ACC112 (cell line): Measurements from ENCODE around the gene CENPS.
"Not testable (repeated sequence)": the region's sequence is repeated elsewhere in the genome, so short reads cannot be mapped to it uniquely, and the experiment has no call there.

Experiments used
- H2AFZ ChIP-seq: fragments of 200-600 bp; sonication (generic); one replicate; pipeline ENCODE4 v1.6.0; 2017; ENCODE audit warnings: antibody characterized with exemption, low read length; ENCODE audit not compliant: unreplicated experiment
- H3K27ac ChIP-seq: fragments of 200-600 bp; sonication (generic); 2 replicates; pipeline ENCODE4 v1.5.1; 2014; ENCODE audit warnings: low read depth, mild to moderate bottlenecking, antibody characterized with exemption, low read length, moderate library complexity
- H3K27me3 ChIP-seq: fragments of 200-600 bp; sonication (generic); 2 replicates; pipeline ENCODE4 v1.6.1; 2014; ENCODE audit warnings: mild to moderate bottlenecking, antibody characterized with exemption, low read length, moderate library complexity, mixed read lengths; ENCODE audit not compliant: insufficient read depth
- H3K36me3 ChIP-seq: fragments of 200-600 bp; sonication (generic); 2 replicates; pipeline ENCODE4 v1.6.1; 2016; ENCODE audit warnings: mild to moderate bottlenecking, antibody characterized with exemption, low read length, moderate library complexity, mixed read lengths; ENCODE audit not compliant: insufficient read depth
- H3K4me1 ChIP-seq: fragments of 200-600 bp; sonication (generic); one replicate; pipeline ENCODE4 v1.6.1; 2016; ENCODE audit warnings: low read length, mixed read lengths; ENCODE audit not compliant: insufficient read depth, unreplicated experiment, control insufficient read depth
- H3K4me3 ChIP-seq: fragments of 200-600 bp; sonication (generic); 2 replicates; pipeline ENCODE4 v1.5.1; 2014; ENCODE audit warnings: mild to moderate bottlenecking, low read depth, low read length
- H3K79me2 ChIP-seq: fragments of 200-600 bp; sonication (generic); one replicate; pipeline ENCODE4 v1.6.0; 2016; ENCODE audit warnings: low read length; ENCODE audit not compliant: control insufficient read depth, unreplicated experiment, insufficient read depth

CENPS gene

DNA sequence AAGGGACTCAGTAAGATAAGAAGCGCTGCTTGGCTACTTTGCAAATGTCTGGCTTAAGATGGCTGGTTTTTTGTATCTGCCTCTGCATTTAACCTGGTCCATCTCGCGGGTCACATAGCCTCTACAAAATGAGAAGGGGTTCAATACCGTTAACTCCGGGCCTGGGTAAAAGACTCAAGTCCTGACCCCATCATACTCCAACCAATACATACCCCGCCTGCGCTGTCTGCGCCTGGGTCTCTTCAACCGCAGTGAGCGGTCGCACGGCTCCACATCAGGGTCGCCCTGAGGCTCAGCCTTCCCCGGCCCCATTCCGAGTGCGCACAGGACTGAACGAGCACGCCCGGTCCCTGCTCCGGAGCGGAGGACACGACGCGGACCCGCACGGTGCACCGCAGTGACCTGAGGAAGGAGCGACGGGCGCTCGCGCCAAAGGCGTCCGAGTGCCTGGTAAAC, 31.9 kb upstream of the CENPS start:
- Histone ChIP-seq H3K36me3 (peaks cover 4% of the 10 kb centered on the region; the same call in 1 of the 2 replicates), H2AFZ (peak overlapping the region; percentile 79), H3K27me3 (no peaks in the 10 kb centered on the region), H3K27ac (0 out of 2 replicates have a peak overlapping the region, but pooled peaks have one; percentile 7), H3K79me2 (peaks cover 23% of the 10 kb centered on the region), H3K4me1 (peaks cover 21% of the 10 kb centered on the region), H3K4me3 (peak overlapping the region; percentile 91)

DNA sequence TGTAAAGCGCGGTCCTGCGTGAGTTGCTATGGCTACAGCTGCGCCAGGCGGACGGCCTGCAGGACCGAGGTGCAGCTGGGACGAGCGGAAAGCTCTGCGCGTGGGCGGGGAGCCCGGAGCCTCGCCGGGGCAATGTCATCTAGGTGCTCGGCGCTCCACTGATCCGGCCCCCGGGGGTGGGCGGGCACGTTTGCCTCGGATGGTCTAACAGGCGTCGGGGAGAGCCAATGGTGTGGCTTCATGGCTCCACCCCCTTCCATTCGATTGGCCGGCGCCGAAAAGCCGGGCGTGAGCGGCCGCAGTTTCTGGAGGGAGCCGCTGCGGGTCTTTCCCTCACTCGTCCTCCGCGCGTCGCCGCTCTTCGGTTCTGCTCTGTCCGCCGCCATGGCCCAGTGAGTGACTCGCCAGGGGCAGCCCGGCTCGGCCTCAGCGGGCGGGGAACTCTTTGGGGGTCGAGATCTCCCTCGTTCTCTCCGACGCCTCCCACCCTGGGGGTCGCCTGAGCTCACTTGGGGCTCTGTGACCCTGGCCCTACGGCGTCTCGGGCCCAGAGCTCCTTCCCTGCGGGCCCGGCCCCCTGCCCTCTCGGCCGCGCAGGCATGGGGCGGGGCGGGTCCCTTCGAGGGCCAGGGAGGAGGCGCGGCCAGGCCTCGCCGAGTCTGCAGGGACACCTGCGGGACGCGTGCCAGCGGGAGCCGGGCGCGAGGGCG, 31.3 kb upstream of the CENPS start, which contains the start of gene PGD:
PGD (plus strand) TSS at position 331 of the 710 bp plus-strand sequence; CDS start at position 385, 54 bp downstream.
- Histone ChIP-seq H3K79me2 (peaks cover 23% of the 10 kb centered on the region), H3K27me3 (no peaks in the 10 kb centered on the region), H3K4me3 (peak within 1 kb of the TSS; percentile 91), H3K27ac (peak within 1 kb of the TSS; percentile 85), H3K4me1 (peaks cover 26% of the 10 kb centered on the region), H3K36me3 (peaks cover 5% of the 10 kb centered on the region; the same call in 1 of the 2 replicates), H2AFZ (peak within 1 kb of the TSS; percentile 79)

DNA sequence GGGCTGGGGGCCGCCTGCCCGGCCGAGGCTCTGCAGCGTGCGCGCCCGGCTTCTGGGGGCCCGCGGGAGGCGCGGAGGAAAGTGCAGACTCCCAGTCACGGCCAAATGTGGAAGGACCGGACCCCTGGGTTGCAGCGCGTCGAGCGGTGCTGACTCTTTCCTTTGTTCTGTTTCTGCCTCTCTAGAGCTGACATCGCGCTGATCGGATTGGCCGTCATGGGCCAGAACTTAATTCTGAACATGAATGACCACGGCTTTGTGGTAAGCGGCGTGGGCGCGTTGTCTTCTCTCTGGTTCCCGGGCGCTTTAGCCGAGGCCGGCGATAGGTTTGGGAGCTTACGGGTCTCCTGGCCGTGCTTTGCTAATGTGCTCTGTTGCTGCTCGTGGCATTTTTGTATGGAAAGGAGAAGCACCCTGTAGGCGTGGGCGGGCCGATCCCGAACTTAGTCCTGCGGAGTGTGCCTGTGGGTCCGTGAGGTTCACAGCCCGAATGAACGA, 30.7 kb upstream of the CENPS start:
- H3K4me1 ChIP-seq = peaks cover 30% of the 10 kb centered on the region
- H3K36me3 ChIP-seq = peaks cover 11% of the 10 kb centered on the region; the same call in 1 of the 2 replicates
- H2AFZ ChIP-seq = peak overlapping the region; percentile 59

DNA sequence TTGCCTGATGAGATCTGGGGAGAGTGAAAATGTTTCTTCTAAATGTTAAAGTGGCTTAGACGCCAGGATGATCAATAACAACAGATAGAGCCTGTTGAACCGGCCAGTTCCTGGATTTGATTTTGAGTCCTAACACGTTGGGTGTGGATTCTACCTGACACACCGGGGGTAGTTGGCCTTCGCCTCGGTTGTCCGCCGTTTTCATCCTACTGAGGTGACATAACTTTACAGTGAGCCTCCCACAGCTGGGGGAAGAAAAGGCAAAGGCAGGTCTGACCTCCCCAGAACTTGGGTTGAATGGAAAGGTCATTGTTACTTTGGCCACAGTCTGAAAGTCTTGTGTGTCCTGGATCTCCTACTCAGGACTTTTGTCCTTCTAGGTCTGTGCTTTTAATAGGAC, 30.2 kb upstream of the CENPS start:
- Histone ChIP-seq H2AFZ (no peak overlapping the region), H3K27ac (peak overlapping the region; percentile 85), H3K79me2 (peaks cover 23% of the 10 kb centered on the region), H3K4me1 (peaks cover 30% of the 10 kb centered on the region), H3K36me3 (peaks cover 13% of the 10 kb centered on the region; the same call in 1 of the 2 replicates), H3K4me3 (peak overlapping the region; percentile 91), H3K27me3 (no peaks in the 10 kb centered on the region)

More for the DNA sequence above, 30.7 kb upstream of the CENPS start:
- Histone ChIP-seq H3K27me3 (no peaks in the 10 kb centered on the region), H3K79me2 (peaks cover 23% of the 10 kb centered on the region), H3K27ac (peak overlapping the region; percentile 85), H3K4me3 (peak overlapping the region; percentile 91)

DNA sequence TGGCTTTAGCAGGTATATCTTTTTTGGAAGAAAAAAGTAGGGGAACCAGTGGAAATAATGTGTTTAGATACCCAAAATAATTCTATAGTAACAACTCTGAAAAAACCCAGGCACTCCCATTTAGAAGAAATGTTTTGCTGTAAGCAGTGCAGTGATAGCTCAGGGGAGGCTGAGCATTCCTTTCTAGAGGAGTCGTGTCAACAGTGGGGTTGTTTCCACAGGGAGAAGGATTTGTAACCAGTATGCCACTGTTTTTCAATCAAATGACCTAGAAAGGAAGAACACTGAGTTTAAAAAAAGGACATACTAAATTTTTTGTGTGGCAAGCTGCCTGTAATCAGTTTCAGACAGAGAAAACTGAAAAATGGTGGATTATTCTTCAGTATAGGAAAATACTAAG, 29.0 kb upstream of the CENPS start:
- Histone ChIP-seq H3K4me3 (peak overlapping the region; percentile 91), H3K27ac (peak overlapping the region; percentile 6; the same call in 1 of the 2 replicates), H2AFZ (no peak overlapping the region), H3K27me3 (no peaks in the 10 kb centered on the region), H3K36me3 (peaks cover 16% of the 10 kb centered on the region), H3K4me1 (peaks cover 30% of the 10 kb centered on the region), H3K79me2 (peaks cover 23% of the 10 kb centered on the region)

DNA sequence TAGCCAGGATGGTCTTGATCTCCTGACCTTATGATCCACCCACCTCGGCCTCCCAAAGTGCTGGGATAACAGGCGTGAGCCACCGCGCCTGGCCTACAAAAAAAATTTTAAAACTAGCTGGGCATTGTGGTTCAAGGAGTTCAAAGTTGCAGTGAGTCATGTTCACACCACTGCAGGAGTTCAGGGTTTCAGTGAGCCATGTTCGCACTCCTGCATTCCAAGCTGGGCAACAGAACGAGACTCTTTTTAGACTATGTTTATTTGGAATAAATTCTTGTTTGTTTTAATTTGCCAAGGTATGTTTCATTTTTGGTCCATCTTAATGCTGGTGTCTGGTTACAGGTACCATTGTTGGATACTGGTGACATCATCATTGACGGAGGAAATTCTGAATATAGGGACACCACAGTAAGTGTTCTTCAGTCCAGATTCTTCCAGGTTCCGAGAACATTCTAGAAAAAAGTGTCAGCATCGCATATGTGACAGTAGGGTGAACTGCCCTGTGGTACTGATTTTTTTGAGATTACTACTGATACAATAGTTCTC, 27.4 kb upstream of the CENPS start:
- no peak overlapping the region for H3K4me3 ChIP-seq
- H3K79me2 ChIP-seq = peaks cover 25% of the 10 kb centered on the region
- H3K36me3 ChIP-seq = peaks cover 25% of the 10 kb centered on the region
- H2AFZ ChIP-seq = no peak overlapping the region
- H3K27me3 ChIP-seq = no peaks in the 10 kb centered on the region
- peak overlapping the region; percentile 89 for H3K27ac ChIP-seq
- peaks cover 30% of the 10 kb centered on the region for H3K4me1 ChIP-seq

DNA sequence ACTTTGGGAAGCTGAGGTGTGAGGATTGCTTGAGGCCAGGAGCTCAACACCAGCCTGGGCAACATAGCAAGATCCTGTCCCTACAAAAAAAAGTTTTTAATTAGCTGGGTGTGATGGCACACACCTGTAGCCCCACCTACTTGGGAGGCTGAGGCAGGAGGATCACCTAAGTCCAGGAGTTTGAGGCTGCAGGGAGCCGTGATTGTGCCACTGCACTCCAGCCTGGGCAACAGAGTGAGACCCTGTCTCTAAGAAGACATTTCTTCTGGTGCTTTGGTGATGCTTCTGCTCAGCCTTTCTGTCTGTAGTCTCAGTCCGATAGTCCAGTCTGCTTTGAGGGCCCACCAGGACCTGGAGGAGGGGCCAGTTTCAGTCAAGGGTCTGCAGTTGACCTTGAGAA, 23.0 kb upstream of the CENPS start:
- H3K4me1 ChIP-seq = peaks cover 17% of the 10 kb centered on the region
- no peak overlapping the region for H2AFZ ChIP-seq
- H3K27me3 ChIP-seq = no peaks in the 10 kb centered on the region
- no peak overlapping the region for H3K4me3 ChIP-seq
- H3K27ac ChIP-seq = no peak overlapping the region
- H3K79me2 ChIP-seq = peaks cover 2% of the 10 kb centered on the region
- H3K36me3 ChIP-seq = peaks cover 47% of the 10 kb centered on the region

DNA sequence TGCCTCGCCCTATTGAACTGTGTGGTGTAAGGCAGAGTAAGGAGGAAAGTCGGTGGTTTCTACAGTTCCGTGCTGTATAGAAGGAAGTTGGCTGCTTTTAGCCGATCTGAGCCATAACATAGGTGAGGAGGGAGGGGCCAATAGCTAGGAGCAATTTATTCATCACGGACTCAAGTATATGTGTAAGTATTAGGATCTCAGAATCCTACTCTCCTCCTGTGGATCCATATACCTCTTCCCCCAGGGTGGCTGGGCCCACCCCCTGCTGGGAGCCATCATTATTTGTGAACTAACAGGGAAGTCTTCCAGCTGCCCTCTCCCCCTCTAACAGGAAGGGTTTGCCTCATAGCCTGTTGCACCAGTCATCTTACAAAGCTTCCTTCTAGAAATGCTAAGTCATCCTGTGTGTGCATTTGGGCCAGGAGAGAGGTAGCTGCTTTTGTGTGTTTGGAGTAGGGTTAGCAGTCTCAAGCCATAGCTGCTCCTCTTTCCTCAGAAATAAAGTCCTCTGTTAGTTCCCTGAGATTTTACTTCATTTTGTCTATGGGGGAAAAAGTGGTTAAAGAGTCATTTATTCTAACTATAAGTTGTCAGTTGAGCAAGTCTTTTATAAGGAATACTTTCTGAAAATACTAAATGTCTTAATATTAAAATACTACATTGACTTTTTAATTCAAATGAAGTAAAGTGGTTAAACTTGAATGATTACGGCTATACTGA, 14.9 kb upstream of the CENPS start:
- Histone ChIP-seq H3K27me3 (no peaks in the 10 kb centered on the region), H3K27ac (peak overlapping the region; percentile 84), H3K4me3 (no peak overlapping the region), H3K4me1 (peaks cover 9% of the 10 kb centered on the region), H2AFZ (no peak overlapping the region), H3K79me2 (no peaks in the 10 kb centered on the region), H3K36me3 (peaks cover 56% of the 10 kb centered on the region)

DNA sequence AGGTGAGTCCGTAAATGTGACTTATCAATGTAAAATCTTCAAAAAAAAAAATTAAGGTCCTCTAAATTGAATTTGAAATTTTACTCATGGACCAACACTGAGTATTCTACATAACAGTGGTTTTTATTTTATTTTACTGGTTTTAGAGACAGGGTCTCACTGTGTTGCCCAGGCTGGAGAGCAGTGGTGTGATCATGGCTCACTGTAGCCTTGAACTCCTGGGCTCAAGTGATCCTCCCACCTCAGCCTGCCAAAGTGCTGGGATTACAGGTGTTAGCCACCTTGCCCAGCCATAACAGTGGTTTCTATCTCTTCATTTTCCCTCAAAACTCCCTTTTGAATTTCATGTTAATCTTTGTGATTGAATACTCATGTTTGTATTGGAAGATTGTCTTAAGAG, 14.3 kb upstream of the CENPS start:
- not testable (repeated sequence) for H3K4me1 ChIP-seq, H2AFZ ChIP-seq, H3K27me3 ChIP-seq, H3K4me3 ChIP-seq, H3K79me2 ChIP-seq
- Histone ChIP-seq H3K36me3 (peaks cover 52% of the 10 kb centered on the region), H3K27ac (peak overlapping the region; percentile 84)

DNA sequence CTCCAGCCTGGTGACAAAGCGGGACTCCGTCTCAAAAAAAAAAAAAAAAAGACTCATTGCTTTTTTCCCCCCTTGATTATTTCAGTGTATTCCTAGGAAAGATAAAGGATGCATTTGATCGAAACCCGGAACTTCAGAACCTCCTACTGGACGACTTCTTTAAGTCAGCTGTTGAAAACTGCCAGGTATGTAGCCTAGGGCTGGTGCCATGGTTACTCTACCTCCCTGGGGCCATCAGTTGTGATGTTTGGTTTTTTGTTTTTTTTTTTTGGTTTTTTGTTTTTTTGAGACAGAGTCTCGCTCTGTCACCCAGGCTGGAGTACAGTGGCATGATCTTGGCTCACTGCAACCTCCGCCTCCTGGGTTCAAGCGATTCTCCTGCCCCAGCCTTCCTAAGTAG, 11.5 kb upstream of the CENPS start:
- H3K36me3 ChIP-seq = peaks cover 33% of the 10 kb centered on the region

More for the DNA sequence above, 11.5 kb upstream of the CENPS start:
- H3K4me1 ChIP-seq, H2AFZ ChIP-seq, H3K27ac ChIP-seq, H3K79me2 ChIP-seq, H3K27me3 ChIP-seq, H3K4me3 ChIP-seq: not testable (repeated sequence)
